Activated CD4-positive, alpha-beta T cell treated with anti-CD3 and anti-CD28 coated beads, Interleukin-2, amount 50 U/mL, for 24 hours (primary cell): Measurements from ENCODE around the gene KDM4D.
"Not testable (repeated sequence)": the region's sequence is repeated elsewhere in the genome, so short reads cannot be mapped to it uniquely, and the experiment has no call there.

ENCODE experiments used
- DNase-seq, 2 donors: peaks; one replicate each; pipeline ENCODE4 v3.0.0-alpha.2; 2020; ENCODE audit warnings: low read depth in 1 of 2, low spot score in 1 of 2

Gene KDM4D

GRCh38 chr11:94956963-94957362 lies 16.5 kb upstream of the KDM4D start:
- no peak for DNase-seq

- no peak for DNase-seq
Observed at GRCh38 chr11:94958121-94958696, 15.3 kb upstream of the KDM4D start.

GRCh38 chr11:94959179-94959578 lies 14.3 kb upstream of the KDM4D start:
- DNase-seq: no peak

GRCh38 chr11:94960488-94960887 lies 13.0 kb upstream of the KDM4D start:
- DNase-seq: no peak

- DNase-seq: no peak
Observed at GRCh38 chr11:94961255-94961654, 12.3 kb upstream of the KDM4D start.

- no peak for DNase-seq
Observed at GRCh38 chr11:94964934-94965333, 8.6 kb upstream of the KDM4D start.

- no peak for DNase-seq
Observed at GRCh38 chr11:94968334-94968958, 5.1 kb upstream of the KDM4D start.

- no peak for DNase-seq
Observed at GRCh38 chr11:94972700-94973098, 810 bp upstream of the KDM4D start.

GRCh38 chr11:94974178-94974577 lies 669 bp downstream of the KDM4D start:
- no peak for DNase-seq

- no peak for DNase-seq
Observed at GRCh38 chr11:94975599-94975998, 2.1 kb downstream of the KDM4D start.

GRCh38 chr11:94987378-94987777 lies 13.9 kb downstream of the KDM4D start:
- no peak for DNase-seq

GRCh38 chr11:94988748-94989147 lies 15.2 kb downstream of the KDM4D start:
- DNase-seq: no peak

- DNase-seq: no peak
Observed at GRCh38 chr11:94993400-94993943, 20.0 kb downstream of the KDM4D start.

- DNase-seq: no peak
Observed at GRCh38 chr11:94997437-94997836, 23.9 kb downstream of the KDM4D start.

- DNase-seq: no peak
Observed at GRCh38 chr11:94998285-94998684, 24.8 kb downstream of the KDM4D start.

- no peak for DNase-seq
Observed at GRCh38 chr11:95003716-95004115, 30.2 kb downstream of the KDM4D start.

GRCh38 chr11:95005642-95006041 lies 32.1 kb downstream of the KDM4D start:
- DNase-seq: no peak

- DNase-seq: no peak
Observed at GRCh38 chr11:95011376-95011775, 37.9 kb downstream of the KDM4D start.

- no peak for DNase-seq
Observed at GRCh38 chr11:95014184-95014821, 40.8 kb downstream of the KDM4D start.

- DNase-seq: no peak
Observed at GRCh38 chr11:95016139-95016538, 42.6 kb downstream of the KDM4D start.

- not testable (repeated sequence) for DNase-seq
Observed at GRCh38 chr11:95021468-95021867, 48.0 kb downstream of the KDM4D start.

- DNase-seq: no peak
Observed at GRCh38 chr11:95024958-95025357, 51.4 kb downstream of the KDM4D start, which contains the start of gene KDM4E. Gene KDM4E (plus strand): TSS chr11:95025258. CDS start chr11:95025558, 300 bp downstream.
